NT2/D1 (cell line): ENCODE results near the gene SLC16A1.

Source experiments
- SUZ12 ChIP-seq: IDR thresholded peaks from 2 replicates; pipeline ENCODE4 v1.6.1; 2011; ENCODE audit not compliant: insufficient read length, insufficient read depth; ENCODE audit errors: extremely low read depth
- YY1 ChIP-seq: IDR thresholded peaks from 2 replicates; pipeline ENCODE4 v1.6.1; 2011; ENCODE audit not compliant: insufficient read length, insufficient read depth

DNA sequence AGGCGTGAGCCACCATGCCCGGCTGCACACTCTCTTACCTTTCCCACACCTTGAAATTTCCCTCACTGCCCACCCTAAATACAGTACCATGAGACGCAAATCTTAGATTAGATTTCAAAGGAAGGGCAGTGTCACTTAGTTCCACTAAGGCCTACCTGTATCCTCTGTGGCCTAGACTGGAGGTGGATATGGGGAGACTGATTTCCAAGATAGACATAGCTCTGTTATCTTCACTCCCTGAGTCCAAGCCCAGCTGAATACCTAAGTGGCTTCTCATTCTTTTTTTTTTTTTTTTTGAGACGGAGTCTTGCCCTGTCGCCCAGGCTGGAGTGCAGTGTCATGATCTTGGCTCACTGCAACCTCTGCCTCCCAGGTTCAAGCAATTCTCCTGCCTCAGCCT, 89.0 kb downstream of the SLC16A1 start:
- TF ChIP-seq SUZ12 (no peak), YY1 (no peak)
